ENCODE measurements around the gene ASTN2. TPM values are rescaled to one million over a fixed set of nuclear protein-coding genes. Genes with fewer than 3 reads are reported as not detected.
"Not testable (repeated sequence)": the region's sequence is repeated elsewhere in the genome, so short reads cannot be mapped to it uniquely, and the experiment has no call there.

The ASTN2 gene
- polyA plus RNA-seq, 4 donors, result 13.7 to 15.5 (median 14.5) TPM

- not testable (repeated sequence) for DNase-seq (ENCODE audit: low read depth in 4 of 4, low spot score in 2 of 4)
Observed at GRCh38 chr9:116898131-116898530, 516.7 kb downstream of the ASTN2 start.

GRCh38 chr9:116897201-116897600 is 517.7 kb downstream of the ASTN2 start:
- DNase-seq (ENCODE audit: low read depth in 4 of 4, low spot score in 2 of 4), result no peak

GRCh38 chr9:116895961-116896360 is 518.9 kb downstream of the ASTN2 start:
- no peak for DNase-seq (ENCODE audit: low read depth in 4 of 4, low spot score in 2 of 4)

- no peak for DNase-seq (ENCODE audit: low read depth in 4 of 4, low spot score in 2 of 4)
Observed at GRCh38 chr9:116891424-116891823, 523.4 kb downstream of the ASTN2 start.

GRCh38 chr9:116888476-116888875 is 526.4 kb downstream of the ASTN2 start:
- DNase-seq (ENCODE audit: low read depth in 4 of 4, low spot score in 2 of 4), result not testable (repeated sequence)

- no peak for DNase-seq (ENCODE audit: low read depth in 4 of 4, low spot score in 2 of 4)
Observed at GRCh38 chr9:116888066-116888465, 526.8 kb downstream of the ASTN2 start.

- no peak for DNase-seq (ENCODE audit: low read depth in 4 of 4, low spot score in 2 of 4)
Observed at GRCh38 chr9:116883676-116884075, 531.2 kb downstream of the ASTN2 start.

GRCh38 chr9:116877072-116877471 is 537.8 kb downstream of the ASTN2 start:
- no peak for DNase-seq (ENCODE audit: low read depth in 4 of 4, low spot score in 2 of 4)

- no peak for DNase-seq (ENCODE audit: low read depth in 4 of 4, low spot score in 2 of 4)
Observed at GRCh38 chr9:116875576-116875975, 539.3 kb downstream of the ASTN2 start.

GRCh38 chr9:116873937-116874914 is 540.6 kb downstream of the ASTN2 start:
- DNase-seq (ENCODE audit: low read depth in 4 of 4, low spot score in 2 of 4), result no peak

- no peak for DNase-seq (ENCODE audit: low read depth in 4 of 4, low spot score in 2 of 4)
Observed at GRCh38 chr9:116873491-116873890, 541.4 kb downstream of the ASTN2 start.

- DNase-seq (ENCODE audit: low read depth in 4 of 4, low spot score in 2 of 4), result no peak
Observed at GRCh38 chr9:116870566-116870965, 544.3 kb downstream of the ASTN2 start.

- DNase-seq (ENCODE audit: low read depth in 4 of 4, low spot score in 2 of 4), result no peak
Observed at GRCh38 chr9:116868201-116868600, 546.7 kb downstream of the ASTN2 start.

- DNase-seq (ENCODE audit: low read depth in 4 of 4, low spot score in 2 of 4), result no peak
Observed at GRCh38 chr9:116861321-116861720, 553.5 kb downstream of the ASTN2 start.

GRCh38 chr9:116860509-116861120 is 554.2 kb downstream of the ASTN2 start:
- DNase-seq (ENCODE audit: low read depth in 4 of 4, low spot score in 2 of 4), result peak in 2 of 4 donors; percentile 15 to 19

- DNase-seq (ENCODE audit: low read depth in 4 of 4, low spot score in 2 of 4), result no peak
Observed at GRCh38 chr9:116859763-116860162, 555.1 kb downstream of the ASTN2 start.

GRCh38 chr9:116857321-116857720 is 557.5 kb downstream of the ASTN2 start:
- no peak for DNase-seq (ENCODE audit: low read depth in 4 of 4, low spot score in 2 of 4)

- no peak for DNase-seq (ENCODE audit: low read depth in 4 of 4, low spot score in 2 of 4)
Observed at GRCh38 chr9:116855881-116856662, 558.8 kb downstream of the ASTN2 start.

GRCh38 chr9:116849721-116850120 is 565.1 kb downstream of the ASTN2 start:
- DNase-seq (ENCODE audit: low read depth in 4 of 4, low spot score in 2 of 4), result no peak

- DNase-seq (ENCODE audit: low read depth in 4 of 4, low spot score in 2 of 4), result no peak
Observed at GRCh38 chr9:116844621-116845020, 570.2 kb downstream of the ASTN2 start.
